Measurements from ENCODE around the gene LIPC. TPM values are rescaled to one million over a fixed set of nuclear protein-coding genes. Genes with fewer than 3 reads are reported as not detected.

Gene LIPC
- polyA plus RNA-seq, 1 of the 3 experiments (the other 2 are of a cell fraction) = not detected

DNA sequence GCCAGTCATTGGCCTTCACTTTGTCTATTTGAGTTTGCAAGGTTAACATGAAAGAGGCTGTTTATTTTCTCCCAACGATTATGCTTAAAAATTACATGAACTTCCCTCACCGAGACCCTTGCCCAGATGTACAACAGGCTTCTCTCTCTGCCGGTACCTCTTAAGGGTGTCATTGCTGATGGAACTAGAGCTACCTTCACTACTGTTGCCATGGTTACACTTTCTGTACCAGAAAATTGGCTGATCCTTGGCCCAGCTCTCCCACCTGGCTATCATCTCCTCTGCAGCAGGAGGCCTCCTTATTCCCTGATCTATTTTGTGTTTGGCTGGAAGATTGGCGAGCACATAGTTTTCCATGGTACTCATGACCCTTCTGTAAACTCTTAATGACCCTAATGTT is 24.0 kb upstream of the LIPC start:
- no peak overlapping the region for H3K27ac ChIP-seq (ENCODE audit: low read depth in 2 of 2, low read length in 1 of 2)
- H3K9ac ChIP-seq = no peak overlapping the region
- no peaks in the 10 kb centered on the region for H3K9me3 ChIP-seq
- WGBS (ENCODE audit: low lambda C conversion rate) = 54% methylated on average over 4 of the region's 4 CpGs
- no peak overlapping the region for H3K4me3 ChIP-seq (ENCODE audit: low read depth in 2 of 2, low read length in 1 of 2)
- H3K36me3 ChIP-seq (replicated peaks in 1 of 2; ENCODE audit: control insufficient read depth in 1 of 2, insufficient read depth in 2 of 2, low read length in 1 of 2) = no peaks in the 10 kb centered on the region
- CTCF ChIA-PET = no interaction called here
- H4K20me1 ChIP-seq (ENCODE audit: insufficient read depth) = no peaks in the 10 kb centered on the region
- no peak for TF ChIP-seq JUND (IDR thresholded peaks at IDR 0.05)
- no peak for TF ChIP-seq TEAD4 (IDR thresholded peaks at IDR 0.05; ENCODE audit: borderline replicate concordance, insufficient read depth)
- no peak for TF ChIP-seq TAF1 (IDR thresholded peaks at IDR 0.05; ENCODE audit: borderline replicate concordance, low read depth, low read length)
- TF ChIP-seq CHD2 (IDR thresholded peaks at IDR 0.05; ENCODE audit: low read length, partially characterized antibody) = no peak
- no peak for TF ChIP-seq YY1 (IDR thresholded peaks at IDR 0.05; ENCODE audit: low read depth)
- TF ChIP-seq, protein P1, sequence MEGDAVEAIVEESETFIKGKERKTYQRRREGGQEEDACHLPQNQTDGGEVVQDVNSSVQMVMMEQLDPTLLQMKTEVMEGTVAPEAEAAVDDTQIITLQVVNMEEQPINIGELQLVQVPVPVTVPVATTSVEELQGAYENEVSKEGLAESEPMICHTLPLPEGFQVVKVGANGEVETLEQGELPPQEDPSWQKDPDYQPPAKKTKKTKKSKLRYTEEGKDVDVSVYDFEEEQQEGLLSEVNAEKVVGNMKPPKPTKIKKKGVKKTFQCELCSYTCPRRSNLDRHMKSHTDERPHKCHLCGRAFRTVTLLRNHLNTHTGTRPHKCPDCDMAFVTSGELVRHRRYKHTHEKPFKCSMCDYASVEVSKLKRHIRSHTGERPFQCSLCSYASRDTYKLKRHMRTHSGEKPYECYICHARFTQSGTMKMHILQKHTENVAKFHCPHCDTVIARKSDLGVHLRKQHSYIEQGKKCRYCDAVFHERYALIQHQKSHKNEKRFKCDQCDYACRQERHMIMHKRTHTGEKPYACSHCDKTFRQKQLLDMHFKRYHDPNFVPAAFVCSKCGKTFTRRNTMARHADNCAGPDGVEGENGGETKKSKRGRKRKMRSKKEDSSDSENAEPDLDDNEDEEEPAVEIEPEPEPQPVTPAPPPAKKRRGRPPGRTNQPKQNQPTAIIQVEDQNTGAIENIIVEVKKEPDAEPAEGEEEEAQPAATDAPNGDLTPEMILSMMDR (IDR thresholded peaks at IDR 0.05) = no peak
- POLR2A ChIA-PET = no interaction called here
- H3K27me3 ChIP-seq (ENCODE audit: insufficient read depth) = no peaks in the 10 kb centered on the region; the same call in 1 of the 2 replicates
- H3F3A ChIP-seq (replicated peaks; ENCODE audit: insufficient read depth) = no peaks in the 10 kb centered on the region
- H3K4me1 ChIP-seq (ENCODE audit: control insufficient read depth in 1 of 2, insufficient read depth in 2 of 2, low read depth in 1 of 2, low read length in 1 of 2) = no peaks in the 10 kb centered on the region
- H3K79me2 ChIP-seq (ENCODE audit: insufficient read depth) = no peaks in the 10 kb centered on the region
- DNase-seq = no peak
- no peaks in the 10 kb centered on the region for H3K9me2 ChIP-seq
- H2AFZ ChIP-seq (ENCODE audit: low read depth) = no peak overlapping the region
- no peak overlapping the region for H3K4me2 ChIP-seq

DNA sequence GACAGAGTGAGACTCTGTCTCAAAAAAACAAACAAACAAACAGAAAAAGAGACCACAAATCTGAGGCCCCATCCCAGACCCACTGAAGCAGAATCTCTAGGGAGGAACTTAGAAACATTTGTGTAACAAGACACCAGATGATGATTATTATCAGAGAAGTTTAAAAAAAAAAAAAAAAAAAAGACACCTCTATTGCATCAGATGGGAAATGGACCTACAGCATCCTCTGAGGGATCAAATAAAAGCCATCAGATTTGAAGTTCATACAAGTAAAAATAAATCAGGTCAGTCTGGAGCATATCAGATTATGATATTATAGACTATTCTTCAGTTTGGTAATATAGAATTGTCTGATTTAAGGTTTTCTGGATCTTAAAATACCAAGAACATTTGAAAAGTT is 21.9 kb upstream of the LIPC start:
- POLR2A ChIA-PET = no interaction called here
- H3K4me2 ChIP-seq = no peak overlapping the region
- no peak overlapping the region for H3K27ac ChIP-seq (ENCODE audit: low read depth in 2 of 2, low read length in 1 of 2)
- H2AFZ ChIP-seq (ENCODE audit: low read depth) = no peak overlapping the region
- H3K27me3 ChIP-seq (ENCODE audit: insufficient read depth) = no peaks in the 10 kb centered on the region
- CTCF ChIA-PET = no interaction called here
- no peaks in the 10 kb centered on the region for H3K9me2 ChIP-seq
- no peak overlapping the region for H3K4me3 ChIP-seq (ENCODE audit: low read depth in 2 of 2, low read length in 1 of 2)
- no peaks in the 10 kb centered on the region for H3K79me2 ChIP-seq (ENCODE audit: insufficient read depth)
- H3K9me3 ChIP-seq = no peaks in the 10 kb centered on the region
- no peaks in the 10 kb centered on the region for H3K4me1 ChIP-seq (ENCODE audit: control insufficient read depth in 1 of 2, insufficient read depth in 2 of 2, low read depth in 1 of 2, low read length in 1 of 2)
- TF ChIP-seq, protein P2, sequence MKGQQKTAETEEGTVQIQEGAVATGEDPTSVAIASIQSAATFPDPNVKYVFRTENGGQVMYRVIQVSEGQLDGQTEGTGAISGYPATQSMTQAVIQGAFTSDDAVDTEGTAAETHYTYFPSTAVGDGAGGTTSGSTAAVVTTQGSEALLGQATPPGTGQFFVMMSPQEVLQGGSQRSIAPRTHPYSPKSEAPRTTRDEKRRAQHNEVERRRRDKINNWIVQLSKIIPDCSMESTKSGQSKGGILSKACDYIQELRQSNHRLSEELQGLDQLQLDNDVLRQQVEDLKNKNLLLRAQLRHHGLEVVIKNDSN (IDR thresholded peaks at IDR 0.05; ENCODE audit: borderline replicate concordance, low read depth) = no peak
- TF ChIP-seq, protein P3, sequence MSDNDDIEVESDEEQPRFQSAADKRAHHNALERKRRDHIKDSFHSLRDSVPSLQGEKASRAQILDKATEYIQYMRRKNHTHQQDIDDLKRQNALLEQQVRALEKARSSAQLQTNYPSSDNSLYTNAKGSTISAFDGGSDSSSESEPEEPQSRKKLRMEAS (IDR thresholded peaks at IDR 0.05; ENCODE audit: low read depth) = no peak
- TF ChIP-seq EP300 (IDR thresholded peaks at IDR 0.05; ENCODE audit: borderline replicate concordance in 1 of 2, low read depth in 1 of 2, low read length in 1 of 2) (no peak), PBX3 (IDR thresholded peaks at IDR 0.05) (no peak), RFX5 (IDR thresholded peaks at IDR 0.05; ENCODE audit: low read length) (no peak), JUND (IDR thresholded peaks at IDR 0.05) (no peak), POLR2AphosphoS5 (IDR thresholded peaks at IDR 0.05; ENCODE audit: low read depth, low read length) (no peak), NRF1 (IDR thresholded peaks at IDR 0.05; ENCODE audit: low read depth, low read length) (no peak), RAD21 (IDR thresholded peaks at IDR 0.05; ENCODE audit: low read length) (no peak), ELF1 (IDR thresholded peaks at IDR 0.05) (no peak)
- no peak for DNase-seq
- no peaks in the 10 kb centered on the region for H3K36me3 ChIP-seq (replicated peaks in 1 of 2; ENCODE audit: control insufficient read depth in 1 of 2, insufficient read depth in 2 of 2, low read length in 1 of 2)
- no peak overlapping the region for H3K9ac ChIP-seq
- H4K20me1 ChIP-seq (ENCODE audit: insufficient read depth) = no peaks in the 10 kb centered on the region
- H3F3A ChIP-seq (replicated peaks; ENCODE audit: insufficient read depth) = no peaks in the 10 kb centered on the region
